OCI-LY7 (cell line): ENCODE data around the gene ZNF365.

ENCODE experiments used
- EZH2phosphoT487 ChIP-seq: fragments of 200-600 bp; sonication (generic); IDR thresholded peaks from 2 replicates; pipeline ENCODE4 v1.6.1; 2018; ENCODE audit warnings: low read depth, borderline replicate concordance, mild to moderate bottlenecking, mixed run types, antibody characterized with exemption, low read length, moderate library complexity, mixed read lengths
- TF ChIP-seq, protein P1 (sequence below): fragments of 200-600 bp; sonication (generic); conservative IDR thresholded peaks from 2 replicates; pipeline ENCODE4 v1.5.1; 2014; ENCODE audit warnings: mild to moderate bottlenecking, antibody characterized with exemption, low read length, moderate library complexity, mixed read lengths

DNA sequence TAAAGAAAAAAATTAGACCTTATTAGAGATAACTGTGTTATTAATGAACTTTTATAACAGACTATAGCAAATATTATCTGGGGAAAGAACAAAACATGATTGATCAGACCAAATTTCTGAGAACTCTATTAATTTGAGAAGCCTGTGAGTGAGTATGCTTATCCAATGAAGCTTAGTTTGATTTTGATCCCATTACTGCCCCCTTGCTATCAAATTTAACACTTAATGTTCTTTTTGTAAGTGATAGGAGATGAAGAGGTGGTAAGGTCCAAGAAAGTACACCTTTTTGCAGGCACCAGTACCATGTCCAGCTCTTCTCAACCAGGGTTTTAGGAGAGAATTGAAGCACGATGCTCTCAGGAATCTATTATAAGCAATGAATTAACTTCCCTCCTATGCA is 49.9 kb downstream of the ZNF365 start:
- TF ChIP-seq, protein P1, sequence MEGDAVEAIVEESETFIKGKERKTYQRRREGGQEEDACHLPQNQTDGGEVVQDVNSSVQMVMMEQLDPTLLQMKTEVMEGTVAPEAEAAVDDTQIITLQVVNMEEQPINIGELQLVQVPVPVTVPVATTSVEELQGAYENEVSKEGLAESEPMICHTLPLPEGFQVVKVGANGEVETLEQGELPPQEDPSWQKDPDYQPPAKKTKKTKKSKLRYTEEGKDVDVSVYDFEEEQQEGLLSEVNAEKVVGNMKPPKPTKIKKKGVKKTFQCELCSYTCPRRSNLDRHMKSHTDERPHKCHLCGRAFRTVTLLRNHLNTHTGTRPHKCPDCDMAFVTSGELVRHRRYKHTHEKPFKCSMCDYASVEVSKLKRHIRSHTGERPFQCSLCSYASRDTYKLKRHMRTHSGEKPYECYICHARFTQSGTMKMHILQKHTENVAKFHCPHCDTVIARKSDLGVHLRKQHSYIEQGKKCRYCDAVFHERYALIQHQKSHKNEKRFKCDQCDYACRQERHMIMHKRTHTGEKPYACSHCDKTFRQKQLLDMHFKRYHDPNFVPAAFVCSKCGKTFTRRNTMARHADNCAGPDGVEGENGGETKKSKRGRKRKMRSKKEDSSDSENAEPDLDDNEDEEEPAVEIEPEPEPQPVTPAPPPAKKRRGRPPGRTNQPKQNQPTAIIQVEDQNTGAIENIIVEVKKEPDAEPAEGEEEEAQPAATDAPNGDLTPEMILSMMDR, result peak; percentile 69
- TF ChIP-seq EZH2phosphoT487, result no peak
